K562 (cell line): ENCODE results near the gene TKTL2. TPM values are rescaled to one million over a fixed set of nuclear protein-coding genes. Genes with fewer than 3 reads are reported as not detected.

Source experiments
- ATAC-seq: fragments of 200-7000 bp; cut with Tn5 transposase; 3 replicates; pipeline ENCODE4 v1.9.1; 2020; ENCODE audit warnings: moderate library complexity
- BruUV-seq: library from RNA; stranded (reverse); fragments of 400-500 nt; replicated peaks from 2 replicates; lab custom pipeline; 2021; lab: Mats Ljungman, UMichigan
- CTCF ChIA-PET: fragments of 300-600 bp; formaldehyde crosslinking; extraction: SDS; loops from one replicate; lab custom pipeline; 2021; ENCODE audit warnings: low intra/inter-chr PET ratio; lab: Yijun Ruan, JAX
- POLR2A ChIA-PET: fragments of 300-600, 350-650 bp; sonication (Branson Sonifier 250); formaldehyde crosslinking; extraction: SDS; loops from one replicate; lab custom pipeline; 2021; ENCODE audit warnings: antibody characterized with exemption, inconsistent platforms; lab: Yijun Ruan, JAX
- DNase-seq, 4 experiments: peaks; one replicate each; pipeline versions ENCODE4 v3.0.0 to v3.0.0-alpha.2; 2011 to 2018; ENCODE audit warnings: low spot score in 3 of 4, mixed read lengths in 3 of 4; ENCODE audit errors: extremely low read depth in 1 of 4
- FAIRE-seq: peaks from 2 replicates; lab custom pipeline; 2011; peaks lifted over from hg19 to GRCh38; lab: Jason Lieb, UNC
- H2AFZ ChIP-seq: 2 replicates; pipeline ENCODE4 v1.6.0; 2011; ENCODE audit warnings: low read depth, low read length, control low read depth, inconsistent platforms
- H3K27ac ChIP-seq: fragments of 200-600 bp; 3 replicates; pipeline ENCODE4 v1.8.0; 2011; ENCODE audit warnings: low read depth, mild to moderate bottlenecking, control low read depth, inconsistent platforms, low read length, moderate library complexity, mixed read lengths; ENCODE audit errors: extremely low read depth
- H3K27me3 ChIP-seq, 2 experiments: fragments of 300-600 bp in 1 of 2; 2 replicates in 1 of 2; 3 replicates in 1 of 2; pipeline versions ENCODE4 v1.6.0 to v1.8.0; 2011; ENCODE audit warnings: inconsistent platforms in 2 of 2, low read length in 2 of 2, mild to moderate bottlenecking in 1 of 2, mixed read lengths in 1 of 2, moderate library complexity in 1 of 2; ENCODE audit not compliant: control insufficient read depth in 2 of 2, insufficient read depth in 2 of 2
- H3K36me3 ChIP-seq: fragments of 300-600 bp; 3 replicates; pipeline ENCODE4 v1.8.0; 2011; ENCODE audit warnings: mild to moderate bottlenecking, low read length, inconsistent platforms; ENCODE audit not compliant: control insufficient read depth, insufficient read depth
- H3K4me1 ChIP-seq, 2 experiments: fragments of 200-600 bp in 1 of 2; replicated peaks in 1 of 2; 2 replicates in 1 of 2; 3 replicates in 1 of 2; pipeline versions ENCODE4 v1.5.1 to v1.8.0; 2011; ENCODE audit warnings: inconsistent platforms in 2 of 2, low read length in 2 of 2, mild to moderate bottlenecking in 1 of 2, mixed read lengths in 1 of 2, moderate library complexity in 1 of 2; ENCODE audit not compliant: control insufficient read depth in 2 of 2, insufficient read depth in 2 of 2
- H3K4me2 ChIP-seq: 2 replicates; pipeline ENCODE4 v1.6.1; 2011; ENCODE audit warnings: low read length, control low read depth, inconsistent platforms, mixed read lengths; ENCODE audit not compliant: insufficient read depth
- H3K4me3 ChIP-seq: fragments of 200-600 bp; sonication (generic), shearing (Covaris generic); 2 replicates; pipeline ENCODE4 v1.5.1; 2016; ENCODE audit warnings: control low read depth, inconsistent platforms
- H3K79me2 ChIP-seq: fragments of 200-600 bp; 3 replicates; pipeline ENCODE4 v1.8.0; 2011; ENCODE audit warnings: low read length, inconsistent platforms; ENCODE audit not compliant: control insufficient read depth, insufficient read depth
- H3K9ac ChIP-seq, 2 experiments: 2 replicates each; pipeline versions ENCODE4 v1.6.0 to v1.6.1; 2011; ENCODE audit warnings: low read depth in 2 of 2, low read length in 2 of 2, control low read depth in 1 of 2, inconsistent platforms in 1 of 2, mild to moderate bottlenecking in 1 of 2, mixed read lengths in 1 of 2; ENCODE audit not compliant: insufficient read depth in 1 of 2
- H3K9me1 ChIP-seq: one replicate; pipeline ENCODE4 v1.6.0; 2011; ENCODE audit warnings: inconsistent platforms, mild to moderate bottlenecking, low read length, moderate library complexity; ENCODE audit not compliant: control insufficient read depth, insufficient read depth
- H3K9me3 ChIP-seq: replicated peaks from 2 replicates; pipeline ENCODE4 v1.5.1; 2011; ENCODE audit warnings: low read depth, low read length, inconsistent platforms; ENCODE audit not compliant: control insufficient read depth, insufficient read depth
- H4K20me1 ChIP-seq: replicated peaks from 2 replicates; pipeline ENCODE4 v1.6.1; 2011; ENCODE audit warnings: low read length, inconsistent platforms, mixed read lengths; ENCODE audit not compliant: control insufficient read depth, insufficient read depth
- CAMTA2 ChIP-seq: fragments of 250-450 bp; sonication (Bioruptor Pico); conservative IDR thresholded peaks from 2 replicates; pipeline ENCODE4 v1.5.1; 2022
- GATA2 ChIP-seq: sonication (generic); formaldehyde crosslinking; IDR thresholded peaks from 2 replicates; pipeline ENCODE4 v1.4.0; 2020; ENCODE audit warnings: mild to moderate bottlenecking, missing genetic modification reagents
- HNRNPK ChIP-seq: fragments of 200-400 bp; formaldehyde crosslinking; IDR thresholded peaks from one replicate; pipeline ENCODE4 v1.6.1; 2018; ENCODE audit warnings: mild to moderate bottlenecking, low read depth, low read length; ENCODE audit not compliant: poor library complexity, severe bottlenecking
- MEIS2 ChIP-seq: fragments of 450-650 bp; IDR thresholded peaks from 2 replicates; pipeline ENCODE4 v1.6.1; 2014; ENCODE audit warnings: mild to moderate bottlenecking; ENCODE audit not compliant: partially characterized antibody
- RAD21 ChIP-seq, 2 experiments: fragments of 250-450 bp in 1 of 2; fragments of 450-650 bp in 1 of 2; sonication (Bioruptor Pico) in 1 of 2; formaldehyde crosslinking in 1 of 2; IDR thresholded peaks in 1 of 2; conservative IDR thresholded peaks in 1 of 2; 2 replicates each; pipeline versions ENCODE4 v1.4.0 to v1.8.0; 2020 to 2022; ENCODE audit warnings: mild to moderate bottlenecking in 2 of 2, moderate library complexity in 1 of 2
- REST ChIP-seq, 2 experiments: fragments of 450-650 bp; formaldehyde crosslinking in 1 of 2; IDR thresholded peaks; 2 replicates each; pipeline versions ENCODE4 v1.4.0 to v1.6.1; 2014 to 2020; ENCODE audit warnings: mild to moderate bottlenecking in 2 of 2, borderline replicate concordance in 1 of 2, low read depth in 1 of 2
- SMAD4 ChIP-seq: fragments of 250-450 bp; sonication (Bioruptor Pico); conservative IDR thresholded peaks from 2 replicates; pipeline ENCODE4 v1.8.0; 2021; ENCODE audit warnings: inconsistent platforms, mild to moderate bottlenecking, moderate library complexity
- SMARCE1 ChIP-seq: fragments of 450-650 bp; IDR thresholded peaks from 2 replicates; pipeline ENCODE4 v1.7.1; 2016; ENCODE audit warnings: mild to moderate bottlenecking
- SMC3 ChIP-seq: conservative IDR thresholded peaks from 2 replicates; pipeline ENCODE4 v1.6.1; 2011; ENCODE audit warnings: low read depth, low read length, improper control_type of control experiment; ENCODE audit not compliant: insufficient read depth
- XRCC4 ChIP-seq: IDR thresholded peaks from one replicate; pipeline ENCODE4 v1.6.1; 2011; ENCODE audit not compliant: insufficient read depth, insufficient read length; ENCODE audit errors: extremely low read depth
- ZNF175 ChIP-seq: fragments of 200-800 bp; sonication (Bioruptor generic); IDR thresholded peaks from 2 replicates; pipeline ENCODE4 v1.6.1; 2016; ENCODE audit warnings: low read depth, mild to moderate bottlenecking, missing genetic modification characterization, missing compliant biosample characterization
- ZNF3 ChIP-seq: fragments of 250-450 bp; sonication (Bioruptor Pico); IDR thresholded peaks from 2 replicates; pipeline ENCODE4 v1.5.0; 2021; ENCODE audit warnings: mild to moderate bottlenecking, moderate library complexity
- WGBS: fragments of 100-300 bp; shearing (Covaris generic); methylation state at CpG from one replicate; pipeline ENCODE4 v1.1.6; 2016; ENCODE audit warnings: low coverage, mixed read lengths; ENCODE audit not compliant: insufficient coverage; ENCODE audit errors: missing lambda C conversion rate; 5-methylcytosine and 5-hydroxymethylcytosine counted together
- in situ Hi-C: fragments of 300-500 bp; cut with MboI; formaldehyde crosslinking; loops from 4 replicates; pipeline ENCODE4 v1.15.0; 2018; ENCODE audit warnings: inconsistent platforms, mixed read lengths
- intact Hi-C: fragments of 100-400 bp; cut with micrococcal nuclease; formaldehyde crosslinking; loops from 2 replicates; pipeline ENCODE4 v1.14.2; 2022
- polyA plus RNA-seq, 8 experiments: library from polyadenylated mRNA; depleted of rRNA in 4 of 8; stranded (reverse) in 5 of 8; unstranded in 3 of 8; fragments of >200 nt; fragmentation: Nextera tagmentation in 2 of 8; fragmentation: Illumina TruSeq in 1 of 8; extraction: Ambion mirVana in 2 of 8; extraction: Trizol in 1 of 8; gene quantifications; 2 replicates each; pipeline versions ENCODE4 v1.2.1 to v1.2.3, GENCODE V29; 2011 to 2014; ENCODE audit warnings: inconsistent platforms in 1 of 8, missing spikeins in 1 of 8
- total RNA-seq, 7 experiments: library from RNA; depleted of rRNA in 6 of 7; stranded (reverse); fragments of >200 nt in 6 of 7; fragmentation: Illumina TruSeq in 2 of 7; extraction: Trizol in 2 of 7; gene quantifications; 2 replicates each; pipeline versions ENCODE4 v1.2.1 to v1.2.3, GENCODE V29; 2011 to 2021; ENCODE audit warnings: low replicate concordance in 1 of 7

Gene TKTL2
- total and polyA plus RNA-seq, 9 of the 15 experiments (the other 6 are each of a cell fraction or from before 2014, with no cell fraction given) = 0.03 to 0.31 (median 0.09) TPM; not detected in 1

- no peak for TF ChIP-seq ZNF175
- TF ChIP-seq CAMTA2 (CRISPR knock-in tag) = no peak
- TF ChIP-seq ZNF3 = no peak
- no peak for TF ChIP-seq SMAD4 (CRISPR knock-in tag)
- TF ChIP-seq SMARCE1 = no peak
- TF ChIP-seq HNRNPK = no peak
- TF ChIP-seq, all 486 proteins: peak for 0
Measured at GRCh38 chr4:163485589-163485988, 12.0 kb upstream of the TKTL2 start (continued).

- Histone ChIP-seq H3K9me1 (no peaks in the 10 kb centered on the region), H3K27me3 (no peaks in the 10 kb centered on the region), H3K9ac (no peak overlapping the region), H3K4me1 (peaks cover 0 to 2% of the 10 kb centered on the region in 2 experiments; a peak in 1 of 5 replicates), H3K4me3 (no peak overlapping the region), H3K27ac (no peak overlapping the region), H3K4me2 (no peak overlapping the region), H4K20me1 (no peaks in the 10 kb centered on the region), H2AFZ (no peak overlapping the region), H3K9me3 (no peaks in the 10 kb centered on the region; the same call in 1 of the 2 replicates), H3K79me2 (no peaks in the 10 kb centered on the region), H3K36me3 (no peaks in the 10 kb centered on the region)
- in situ Hi-C loops = no loop called here
- peak; percentile 55 to 82 (median 64) for DNase-seq
- FAIRE-seq = peak; percentile 94
- ChIA-PET POLR2A (interaction anchor here (0.7 to 1.4 kb wide), 2 partner anchors 9 to 60 kb away, joined by 3 read pairs; partner anchors contain the start of gene TMA16), CTCF (interaction anchor here (1.0 to 2.8 kb wide), 4 partner anchors 60 to 371 kb away, joined by 3 to 30 read pairs (median 12); no protein-coding TSS in a partner anchor)
- BruUV-seq = no TSS peak
- intact Hi-C loops = loop anchor here (1.0 to 5.0 kb wide), 5 partner anchors 59 to 1262 kb away; no protein-coding TSS in a partner anchor
- peak; percentile 91 for ATAC-seq
- WGBS = 2% methylated on average over 4 of the region's 4 CpGs
- TF ChIP-seq MEIS2 (peak; percentile 34), XRCC4 (no peak), SMC3 (peak; percentile 65), RAD21 (CRISPR knock-in tag; conservative IDR thresholded peaks at IDR 0.05 in 1 of 2, IDR thresholded peaks at IDR 0.05 in 1 of 2) (peak; percentile 72), REST (IDR thresholded peaks at IDR 0.05; ENCODE audit: borderline replicate concordance) (peak; percentile 67; the same call in 1 of the 2 replicates), REST (CRISPR knock-in tag; IDR thresholded peaks at IDR 0.05; ENCODE audit: low read depth) (no peak), GATA2 (CRISPR knock-in tag) (peak; percentile 47; the same call in 1 of the 2 replicates)
Measured at GRCh38 chr4:163484906-163485305, 11.4 kb upstream of the TKTL2 start.
